ENCODE data around the gene SLC15A1. TPM values are rescaled to one million over a fixed set of nuclear protein-coding genes. Genes with fewer than 3 reads are reported as not detected.

The SLC15A1 gene
- polyA plus RNA-seq (ENCODE audit: low read depth in 6 of 6), result not detected

- H3K9me3 Mint-ChIP-seq, result peaks cover 5 to 29% (median 18%) of the 10 kb centered on the region in 7 donors
- peaks cover 0 to 7% of the 10 kb centered on the region in 2 donors for H3K36me3 Mint-ChIP-seq
- no peak within 1 kb of the TSS for H3K27ac Mint-ChIP-seq
- peaks cover 0 to 4% (median 0%) of the 10 kb centered on the region in 3 donors for H3K4me1 Mint-ChIP-seq
- no peak for ATAC-seq (ENCODE audit: low read depth in 2 of 2)
- H3K27me3 Mint-ChIP-seq, result peaks cover 58 to 88% (median 62%) of the 10 kb centered on the region in 3 donors
- no peak for DNase-seq
- H3K4me3 Mint-ChIP-seq, result peak within 1 kb of the TSS in 4 of 8 donors; percentile 1 to 42 (median 32)
Observed at GRCh38 chr13:98752467-98753290, at the start of gene SLC15A1. TSS of gene SLC15A1 (minus strand) at chr13:98752672. CDS start at chr13:98752598, 74 bp downstream.

DNA sequence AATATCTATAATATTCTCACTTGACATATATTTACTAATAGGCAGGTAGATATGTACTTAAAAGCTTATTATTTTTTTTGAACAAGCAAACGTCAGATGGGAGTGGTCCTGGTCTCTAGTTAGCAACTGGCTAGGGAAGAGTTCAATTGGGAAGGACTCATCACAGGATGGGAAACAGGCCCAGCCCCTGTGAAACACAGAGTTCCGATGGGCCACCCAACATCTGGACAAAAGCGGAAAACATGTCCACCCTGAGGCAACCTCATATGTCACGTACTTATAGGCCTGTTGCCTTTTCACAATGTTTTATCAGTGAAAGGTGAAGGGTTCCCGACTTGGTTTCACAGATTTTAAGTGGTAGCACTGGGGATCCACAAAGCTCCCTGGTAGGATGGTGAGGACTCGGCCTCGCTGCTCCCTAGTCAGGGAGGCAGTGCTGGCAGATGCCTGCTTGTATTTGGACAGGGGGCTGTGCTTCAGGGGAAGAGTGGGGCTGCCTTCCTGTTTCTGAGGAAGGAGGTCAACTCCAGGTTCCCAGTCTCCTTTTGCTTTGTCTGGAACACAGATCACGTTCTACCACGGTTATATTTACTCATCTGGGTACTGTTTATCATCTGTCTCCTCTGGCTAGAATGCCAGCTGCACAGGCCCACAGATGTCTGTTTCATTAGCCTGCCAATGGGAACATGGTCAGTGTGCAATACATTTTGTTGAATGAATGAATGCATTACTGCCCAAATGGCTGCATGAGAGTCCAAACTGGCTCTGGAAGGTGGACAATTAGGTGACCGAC is 49.4 kb upstream of the SLC15A1 start:
- Mint-ChIP-seq H3K27ac (peak overlapping the region in 1 of 6 donors; percentile 45), H3K4me3 (no peak overlapping the region), H3K27me3 (no peaks in the 10 kb centered on the region), H3K36me3 (peaks cover 35 to 46% of the 10 kb centered on the region in 2 donors), H3K4me1 (no peaks in the 10 kb centered on the region), H3K9me3 (no peaks in the 10 kb centered on the region)
- ATAC-seq (ENCODE audit: low read depth in 2 of 2) (no peak), DNase-seq (no peak)

GRCh38 chr13:98800078-98800477 is 47.6 kb upstream of the SLC15A1 start:
- no peaks in the 10 kb centered on the region for H3K9me3 Mint-ChIP-seq
- no peaks in the 10 kb centered on the region for H3K27me3 Mint-ChIP-seq
- ATAC-seq (ENCODE audit: low read depth in 2 of 2) (no peak), DNase-seq (no peak)
- no peaks in the 10 kb centered on the region for H3K4me1 Mint-ChIP-seq
- H3K36me3 Mint-ChIP-seq, result peaks cover 44 to 49% of the 10 kb centered on the region in 2 donors
- no peak overlapping the region for H3K4me3 Mint-ChIP-seq
- H3K27ac Mint-ChIP-seq, result no peak overlapping the region

DNA sequence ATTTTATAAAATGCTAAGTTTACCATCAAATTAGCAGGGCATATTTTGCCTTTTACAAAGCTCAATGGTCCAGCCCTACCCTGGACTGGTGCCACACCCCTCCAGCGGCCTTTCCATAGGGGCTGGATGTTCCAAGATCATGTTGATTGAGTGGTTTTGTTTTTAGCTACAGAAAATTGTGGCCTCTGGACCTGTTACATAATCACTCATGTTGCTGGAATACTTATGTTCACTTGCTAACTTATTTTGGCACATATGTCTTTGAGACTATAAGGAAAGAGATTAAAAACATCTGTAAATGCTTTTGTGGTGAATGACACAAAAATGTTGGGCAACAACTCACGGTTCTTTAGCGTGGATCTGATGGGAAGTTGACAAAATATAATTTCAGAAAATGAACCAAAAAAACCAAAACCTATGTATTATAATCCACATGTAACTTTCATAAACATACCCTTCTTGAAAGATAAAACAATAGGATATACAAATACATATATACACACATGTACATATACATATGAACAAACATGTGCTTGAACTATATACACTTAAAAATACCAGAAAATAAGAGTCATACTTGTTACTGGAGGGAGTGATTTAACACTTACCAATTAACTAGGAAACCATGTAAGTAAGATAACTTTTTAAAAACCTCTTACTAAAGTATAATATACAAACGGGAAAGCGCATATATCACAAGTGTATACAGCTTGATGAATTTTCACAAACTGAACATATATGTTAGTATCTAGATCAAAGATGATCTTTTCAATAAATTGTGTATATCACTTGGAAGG is 46.6 kb upstream of the SLC15A1 start:
- no peaks in the 10 kb centered on the region for H3K4me1 Mint-ChIP-seq
- ATAC-seq (ENCODE audit: low read depth in 2 of 2) (no peak), DNase-seq (no peak)
- no peaks in the 10 kb centered on the region for H3K9me3 Mint-ChIP-seq
- H3K4me3 Mint-ChIP-seq, result no peak overlapping the region
- no peak overlapping the region for H3K27ac Mint-ChIP-seq
- H3K36me3 Mint-ChIP-seq, result peaks cover 43 to 52% of the 10 kb centered on the region in 2 donors
- no peaks in the 10 kb centered on the region for H3K27me3 Mint-ChIP-seq

DNA sequence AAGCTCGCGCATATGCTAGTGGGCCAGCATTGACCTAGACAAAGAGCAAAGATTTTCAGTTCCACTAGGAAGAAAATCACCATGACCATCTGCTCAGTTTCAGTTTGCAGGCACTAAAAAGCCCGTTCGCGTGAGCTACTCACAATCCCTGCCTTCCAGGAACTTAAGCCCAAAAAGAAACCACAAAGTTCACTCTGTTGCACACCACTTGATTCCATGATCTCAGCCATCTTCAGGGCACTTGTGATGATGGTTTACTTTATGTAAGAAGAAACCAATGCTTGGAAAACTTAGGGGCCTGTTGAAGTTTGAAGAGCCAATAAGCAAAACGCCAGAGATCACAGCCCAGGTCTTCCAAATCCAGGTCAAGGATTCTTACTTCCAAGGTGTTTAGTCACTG is 45.0 kb upstream of the SLC15A1 start:
- H3K36me3 Mint-ChIP-seq, result peaks cover 47 to 53% of the 10 kb centered on the region in 2 donors
- H3K9me3 Mint-ChIP-seq, result no peaks in the 10 kb centered on the region
- ATAC-seq (ENCODE audit: low read depth in 2 of 2), result no peak
- no peaks in the 10 kb centered on the region for H3K4me1 Mint-ChIP-seq
- no peaks in the 10 kb centered on the region for H3K27me3 Mint-ChIP-seq
- DNase-seq, result no peak
- H3K4me3 Mint-ChIP-seq, result no peak overlapping the region
- H3K27ac Mint-ChIP-seq, result no peak overlapping the region

GRCh38 chr13:98796798-98797197 is 44.3 kb upstream of the SLC15A1 start:
- DNase-seq, result no peak
- no peak overlapping the region for H3K4me3 Mint-ChIP-seq
- H3K27ac Mint-ChIP-seq, result no peak overlapping the region
- ATAC-seq (ENCODE audit: low read depth in 2 of 2), result no peak
- peaks cover 43 to 60% of the 10 kb centered on the region in 2 donors for H3K36me3 Mint-ChIP-seq
- H3K4me1 Mint-ChIP-seq, result no peaks in the 10 kb centered on the region
- H3K9me3 Mint-ChIP-seq, result no peaks in the 10 kb centered on the region
- H3K27me3 Mint-ChIP-seq, result no peaks in the 10 kb centered on the region

DNA sequence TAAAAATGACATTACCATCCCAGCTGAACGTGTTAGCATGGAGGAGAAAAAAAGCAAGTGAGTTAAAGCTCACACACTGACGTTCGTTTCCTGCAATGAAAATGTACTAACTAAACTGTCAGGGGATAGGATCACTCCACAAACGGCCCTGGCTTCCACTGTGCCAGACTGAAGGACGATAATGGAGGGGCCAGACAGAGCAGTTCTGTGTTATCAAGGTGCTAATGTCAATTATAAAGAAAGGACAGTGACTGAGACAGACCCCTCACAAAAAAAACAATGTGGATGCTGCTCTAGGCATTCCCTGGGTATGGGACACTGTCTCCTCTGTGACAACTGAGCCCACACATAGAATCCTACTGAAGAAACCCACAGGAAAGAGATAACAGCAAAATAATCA is 43.7 kb upstream of the SLC15A1 start:
- Mint-ChIP-seq H3K36me3 (peaks cover 43 to 62% of the 10 kb centered on the region in 2 donors), H3K4me1 (no peaks in the 10 kb centered on the region), H3K27me3 (no peaks in the 10 kb centered on the region), H3K27ac (no peak overlapping the region), H3K4me3 (no peak overlapping the region), H3K9me3 (no peaks in the 10 kb centered on the region)
- DNase-seq, result no peak
- ATAC-seq (ENCODE audit: low read depth in 2 of 2), result no peak

DNA sequence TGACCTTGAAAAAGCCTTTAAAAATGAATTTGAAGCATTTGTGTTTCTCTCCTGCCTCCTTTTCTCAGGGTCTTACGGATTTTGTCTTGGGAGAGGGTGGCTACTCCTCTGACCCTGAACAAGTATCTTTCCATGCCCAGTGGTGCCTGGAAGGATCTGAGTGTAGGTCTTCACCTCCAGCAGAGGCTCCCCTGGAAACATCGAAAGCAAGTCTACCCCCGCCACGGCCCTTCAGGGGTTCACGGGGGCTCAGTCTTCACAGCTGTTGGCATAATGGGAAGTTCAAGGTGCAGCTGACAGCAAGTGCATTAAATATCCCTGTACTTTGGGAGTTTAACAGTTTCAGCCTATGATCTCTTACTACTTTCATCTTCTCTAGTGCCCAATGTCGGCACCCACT is 42.7 kb upstream of the SLC15A1 start:
- H3K9me3 Mint-ChIP-seq, result peaks cover 0 to 4% (median 0%) of the 10 kb centered on the region in 7 donors
- ATAC-seq (ENCODE audit: low read depth in 2 of 2) (no peak), DNase-seq (no peak)
- peak overlapping the region in 1 of 6 donors; percentile 22 for H3K27ac Mint-ChIP-seq
- no peak overlapping the region for H3K4me3 Mint-ChIP-seq
- H3K4me1 Mint-ChIP-seq, result no peaks in the 10 kb centered on the region
- H3K36me3 Mint-ChIP-seq, result peaks cover 43 to 62% of the 10 kb centered on the region in 2 donors
- H3K27me3 Mint-ChIP-seq, result no peaks in the 10 kb centered on the region

GRCh38 chr13:98794498-98794897 is 42.0 kb upstream of the SLC15A1 start:
- H3K27me3 Mint-ChIP-seq, result peaks cover 0 to 3% (median 0%) of the 10 kb centered on the region in 3 donors
- peaks cover 0 to 6% (median 0%) of the 10 kb centered on the region in 7 donors for H3K9me3 Mint-ChIP-seq
- no peak overlapping the region for H3K4me3 Mint-ChIP-seq
- no peaks in the 10 kb centered on the region for H3K4me1 Mint-ChIP-seq
- ATAC-seq (ENCODE audit: low read depth in 2 of 2) (no peak), DNase-seq (no peak)
- H3K36me3 Mint-ChIP-seq, result peaks cover 43 to 62% of the 10 kb centered on the region in 2 donors
- H3K27ac Mint-ChIP-seq, result no peak overlapping the region

- peaks cover 0 to 6% (median 0%) of the 10 kb centered on the region in 7 donors for H3K9me3 Mint-ChIP-seq
Observed at GRCh38 chr13:98792785-98793495, 40.5 kb upstream of the SLC15A1 start.

GRCh38 chr13:98792321-98792720 is 39.8 kb upstream of the SLC15A1 start:
- peaks cover 0 to 6% (median 0%) of the 10 kb centered on the region in 7 donors for H3K9me3 Mint-ChIP-seq
- no peak overlapping the region for H3K27ac Mint-ChIP-seq
- no peak for ATAC-seq (ENCODE audit: low read depth in 2 of 2)
- DNase-seq, result no peak
- peaks cover 0 to 6% (median 4%) of the 10 kb centered on the region in 3 donors for H3K4me1 Mint-ChIP-seq
- H3K4me3 Mint-ChIP-seq, result no peak overlapping the region
- H3K27me3 Mint-ChIP-seq, result peaks cover 0 to 23% (median 16%) of the 10 kb centered on the region in 3 donors
- H3K36me3 Mint-ChIP-seq, result peaks cover 30 to 41% of the 10 kb centered on the region in 2 donors

More at GRCh38 chr13:98792785-98793495, 40.5 kb upstream of the SLC15A1 start:
- Mint-ChIP-seq H3K27me3 (peaks cover 0 to 17% (median 10%) of the 10 kb centered on the region in 3 donors), H3K4me1 (peaks cover 0 to 6% (median 0%) of the 10 kb centered on the region in 3 donors), H3K27ac (no peak overlapping the region), H3K4me3 (no peak overlapping the region), H3K36me3 (peaks cover 36 to 47% of the 10 kb centered on the region in 2 donors)
- DNase-seq, result no peak
- ATAC-seq (ENCODE audit: low read depth in 2 of 2), result no peak

- peaks cover 0 to 6% (median 0%) of the 10 kb centered on the region in 7 donors for H3K9me3 Mint-ChIP-seq
- no peak overlapping the region for H3K27ac Mint-ChIP-seq
- no peak for ATAC-seq (ENCODE audit: low read depth in 2 of 2)
- no peak for DNase-seq
- H3K4me3 Mint-ChIP-seq, result no peak overlapping the region
- peaks cover 23 to 34% of the 10 kb centered on the region in 2 donors for H3K36me3 Mint-ChIP-seq
- peaks cover 0 to 30% (median 23%) of the 10 kb centered on the region in 3 donors for H3K27me3 Mint-ChIP-seq
- peaks cover 0 to 6% (median 4%) of the 10 kb centered on the region in 3 donors for H3K4me1 Mint-ChIP-seq
Observed at GRCh38 chr13:98791611-98792010, 39.1 kb upstream of the SLC15A1 start.

Data from naive B cell (primary cell).